K562 (cell line): ENCODE measurements around the gene GABRA4.

Source experiments
- CTCF ChIP-seq, 3 experiments: IDR thresholded peaks in 2 of 3; conservative IDR thresholded peaks in 1 of 3; 2 replicates each; pipeline ENCODE4 v1.5.1; 2011 to 2012; ENCODE audit warnings: low read length in 3 of 3, mild to moderate bottlenecking in 3 of 3, control low read depth in 2 of 3, improper control_type of control experiment in 1 of 3, inconsistent platforms in 1 of 3, low read depth in 1 of 3, mixed read lengths in 1 of 3, moderate library complexity in 1 of 3; ENCODE audit not compliant: insufficient read depth in 2 of 3
- E2F8 ChIP-seq: fragments of 450-650 bp; IDR thresholded peaks from 2 replicates; pipeline ENCODE4 v1.7.1; 2018; ENCODE audit warnings: mild to moderate bottlenecking, low read depth; ENCODE audit not compliant: partially characterized antibody
- FOXP4 ChIP-seq: sonication (generic); formaldehyde crosslinking; IDR thresholded peaks from 2 replicates; pipeline ENCODE4 v1.8.0; 2022; ENCODE audit warnings: mild to moderate bottlenecking, missing genetic modification reagents, borderline replicate concordance
- MEF2A ChIP-seq: IDR thresholded peaks from 2 replicates; pipeline ENCODE4 v1.6.1; 2011; ENCODE audit warnings: low read depth, mild to moderate bottlenecking, low read length, moderate library complexity; ENCODE audit not compliant: control insufficient read depth
- POLR2A ChIP-seq: fragments of 450-650 bp; conservative IDR thresholded peaks from 2 replicates; pipeline ENCODE4 v1.6.1; 2016
- PRDM10 ChIP-seq: fragments of 450-650 bp; IDR thresholded peaks from 2 replicates; pipeline ENCODE4 v1.6.1; 2018; ENCODE audit not compliant: partially characterized antibody
- RBFOX2 ChIP-seq: fragments of 200-400 bp; formaldehyde crosslinking; IDR thresholded peaks from 2 replicates; pipeline ENCODE4 v1.6.1; 2017; ENCODE audit warnings: low read depth, mild to moderate bottlenecking, low read length, moderate library complexity
- REST ChIP-seq, 2 experiments: fragments of 450-650 bp; formaldehyde crosslinking in 1 of 2; IDR thresholded peaks; 2 replicates each; pipeline versions ENCODE4 v1.4.0 to v1.6.1; 2014 to 2020; ENCODE audit warnings: mild to moderate bottlenecking in 2 of 2, borderline replicate concordance in 1 of 2, low read depth in 1 of 2
- USF2 ChIP-seq: sonication (generic); formaldehyde crosslinking; IDR thresholded peaks from 2 replicates; pipeline ENCODE4 v1.5.0; 2020; ENCODE audit warnings: missing genetic modification reagents
- YY1 ChIP-seq, 3 experiments: IDR thresholded peaks; 2 replicates each; pipeline ENCODE4 v1.6.1; 2011; ENCODE audit warnings: low read length in 2 of 3, mild to moderate bottlenecking in 2 of 3, moderate library complexity in 2 of 3, borderline replicate concordance in 1 of 3, control low read depth in 1 of 3, low read depth in 1 of 3; ENCODE audit not compliant: insufficient read depth in 3 of 3, insufficient replicate concordance in 2 of 3, control insufficient read depth in 1 of 3, insufficient read length in 1 of 3; ENCODE audit errors: extremely low read depth in 1 of 3
- ZNF766 ChIP-seq: fragments of 200-800 bp; sonication (Bioruptor generic); conservative IDR thresholded peaks from 2 replicates; pipeline ENCODE4 v1.6.1; 2016; ENCODE audit warnings: missing genetic modification characterization, missing compliant biosample characterization

GRCh38 chr4:46934726-46935125, 58.7 kb downstream of the GABRA4 start:
- TF ChIP-seq USF2 (CRISPR knock-in tag) = no peak
- no peak for TF ChIP-seq E2F8
- no peak for TF ChIP-seq ZNF766 (CRISPR knock-in tag)
- no peak for TF ChIP-seq REST (IDR thresholded peaks at IDR 0.05; ENCODE audit: borderline replicate concordance)
- TF ChIP-seq REST (CRISPR knock-in tag; IDR thresholded peaks at IDR 0.05; ENCODE audit: low read depth) = no peak
- no peak for TF ChIP-seq CTCF (IDR thresholded peaks at IDR 0.05 in 2 of 3, conservative IDR thresholded peaks at IDR 0.05 in 1 of 3; ENCODE audit: insufficient read depth in 2 of 3, low read depth in 1 of 3, low read length in 3 of 3)
- TF ChIP-seq RBFOX2 = no peak
- no peak for TF ChIP-seq POLR2A
- no peak for TF ChIP-seq MEF2A
- TF ChIP-seq YY1 (IDR thresholded peaks at IDR 0.05; ENCODE audit: borderline replicate concordance in 1 of 3, control insufficient read depth in 1 of 3, extremely low read depth in 1 of 3, insufficient read depth in 3 of 3, insufficient read length in 1 of 3, insufficient replicate concordance in 2 of 3, low read depth in 1 of 3, low read length in 2 of 3) = no peak
- no peak for TF ChIP-seq PRDM10
- TF ChIP-seq FOXP4 = no peak
